Esophagus squamous epithelium (tissue), 4 donors: ENCODE data around the gene SYT6.

Experiments
- CTCF ChIP-seq, 6 experiments: fragments of 450-650 bp in 4 of 6; fragments of 200-600 bp in 2 of 6; sonication (generic) in 2 of 6; IDR thresholded peaks; one replicate each; pipeline ENCODE4 v1.5.1; 2016 to 2019; ENCODE audit warnings: antibody characterized with exemption in 6 of 6, mild to moderate bottlenecking in 4 of 6, moderate library complexity in 4 of 6
- POLR2A ChIP-seq, 4 donors: fragments of 450-650 bp; IDR thresholded peaks; one replicate each; pipeline ENCODE4 v1.6.1; 2017; ENCODE audit warnings: antibody characterized with exemption in 4 of 4, mild to moderate bottlenecking in 4 of 4, moderate library complexity in 3 of 4

GRCh38 chr1:114135786-114136185, 17.9 kb downstream of the SYT6 start:
- TF ChIP-seq CTCF (IDR thresholded peaks at IDR 0.05) (no peak), POLR2A (IDR thresholded peaks at IDR 0.05) (no peak)
